Middle frontal gyrus (tissue), 1 donor: ENCODE measurements around the gene KCNJ6.
"Not testable (repeated sequence)": the region's sequence is repeated elsewhere in the genome, so short reads cannot be mapped to it uniquely, and the experiment has no call there.

Experiments used
- DNase-seq: peaks from one replicate; pipeline ENCODE4 v3.0.0-alpha.2; 2015; ENCODE audit warnings: low spot score; ENCODE audit errors: extremely low spot score

The KCNJ6 gene

GRCh38 chr21:37916310-37917051 is at the start of gene KCNJ6:
TSS of gene KCNJ6 (minus strand) at chr21:37916457. CDS start at chr21:37840682, 75,775 bp downstream.
- DNase-seq: peak; percentile 27

- no peak for DNase-seq
Observed at GRCh38 chr21:37965088-37965805, 49.0 kb upstream of the KCNJ6 start.

- no peak for DNase-seq
Observed at GRCh38 chr21:37958537-37958936, 42.3 kb upstream of the KCNJ6 start.

GRCh38 chr21:37956772-37957171 is 40.5 kb upstream of the KCNJ6 start:
- no peak for DNase-seq

- DNase-seq: no peak
Observed at GRCh38 chr21:37945036-37945435, 28.8 kb upstream of the KCNJ6 start.

GRCh38 chr21:37944496-37944895 is 28.2 kb upstream of the KCNJ6 start:
- no peak for DNase-seq

GRCh38 chr21:37940691-37941090 is 24.4 kb upstream of the KCNJ6 start:
- no peak for DNase-seq

GRCh38 chr21:37939838-37940237 is 23.6 kb upstream of the KCNJ6 start:
- no peak for DNase-seq

- DNase-seq: no peak
Observed at GRCh38 chr21:37939251-37939650, 23.0 kb upstream of the KCNJ6 start.

GRCh38 chr21:37937668-37938067 is 21.4 kb upstream of the KCNJ6 start:
- no peak for DNase-seq

- DNase-seq: no peak
Observed at GRCh38 chr21:37936010-37936785, 19.9 kb upstream of the KCNJ6 start.

- no peak for DNase-seq
Observed at GRCh38 chr21:37932936-37933335, 16.7 kb upstream of the KCNJ6 start.

GRCh38 chr21:37927711-37928110 is 11.5 kb upstream of the KCNJ6 start:
- DNase-seq: no peak

GRCh38 chr21:37921091-37921490 is 4.8 kb upstream of the KCNJ6 start:
- DNase-seq: no peak

- not testable (repeated sequence) for DNase-seq
Observed at GRCh38 chr21:37920302-37920701, 4.0 kb upstream of the KCNJ6 start.

- no peak for DNase-seq
Observed at GRCh38 chr21:37917612-37918011, 1.4 kb upstream of the KCNJ6 start.

- DNase-seq: no peak
Observed at GRCh38 chr21:37915941-37916309, 332 bp downstream of the KCNJ6 start.

- DNase-seq: no peak
Observed at GRCh38 chr21:37915497-37915911, 753 bp downstream of the KCNJ6 start.

GRCh38 chr21:37912616-37913015 is 3.6 kb downstream of the KCNJ6 start:
- no peak for DNase-seq

GRCh38 chr21:37909936-37910335 is 6.3 kb downstream of the KCNJ6 start:
- no peak for DNase-seq

- DNase-seq: no peak
Observed at GRCh38 chr21:37908691-37909090, 7.6 kb downstream of the KCNJ6 start.

- DNase-seq: no peak
Observed at GRCh38 chr21:37907076-37907475, 9.2 kb downstream of the KCNJ6 start.
